CD4-positive, alpha-beta T cell (primary cell): ENCODE data around the gene MUC2. TPM values are rescaled to one million over a fixed set of nuclear protein-coding genes. Genes with fewer than 3 reads are reported as not detected.

Experiments
- ATAC-seq: fragments of 200-7000 bp; cut with Tn5 transposase; one replicate; pipeline ENCODE4 v1.10.0; 2022; ENCODE audit warnings: mild to moderate bottlenecking; ENCODE audit not compliant: poor library complexity
- CTCF ChIA-PET: fragments of 350-600 bp; sonication (Branson Sonifier 250); formaldehyde crosslinking; loops from one replicate; lab custom pipeline; 2021; ENCODE audit warnings: antibody characterized with exemption, inconsistent platforms; lab: Charles Lee
- POLR2A ChIA-PET: fragments of 350-600 bp; sonication (Branson Sonifier 250); formaldehyde crosslinking; loops from one replicate; lab custom pipeline; 2021; ENCODE audit warnings: antibody characterized with exemption, inconsistent platforms; lab: Charles Lee
- DNase-seq, 14 experiments: peaks; one replicate each; pipeline ENCODE4 v3.0.0-alpha.2; 2013 to 2020; ENCODE audit warnings: mixed read lengths in 2 of 14
- H3K27ac ChIP-seq, 2 donors: one replicate each; pipeline versions ENCODE4 v1.5.1 to v1.7.0; 2013; ENCODE audit warnings: low read length in 2 of 2, low read depth in 1 of 2, mild to moderate bottlenecking in 1 of 2
- H3K27me3 ChIP-seq, 2 experiments: 1 replicate in 1 of 2; 2 replicates in 1 of 2; pipeline versions ENCODE4 v1.6.1 to v1.7.0; 2013; ENCODE audit warnings: low read length in 2 of 2, control low read depth in 1 of 2, mild to moderate bottlenecking in 1 of 2, moderate library complexity in 1 of 2; ENCODE audit not compliant: insufficient read depth in 2 of 2, control insufficient read depth in 1 of 2
- H3K36me3 ChIP-seq: one replicate; pipeline ENCODE4 v1.6.1; 2013; ENCODE audit warnings: low read length, control low read depth; ENCODE audit not compliant: insufficient read depth
- H3K4me1 ChIP-seq: one replicate; pipeline ENCODE4 v1.6.1; 2013; ENCODE audit warnings: low read length, control low read depth; ENCODE audit not compliant: insufficient read depth
- H3K4me3 ChIP-seq: one replicate; pipeline ENCODE4 v1.5.1; 2013; ENCODE audit warnings: mild to moderate bottlenecking, low read length, moderate library complexity
- H3K9me3 ChIP-seq, 2 experiments: 1 replicate in 1 of 2; 2 replicates in 1 of 2; pipeline versions ENCODE4 v1.6.1 to v1.7.0; 2013; ENCODE audit warnings: low read length in 2 of 2, mild to moderate bottlenecking in 2 of 2, control low read depth in 1 of 2, moderate library complexity in 1 of 2; ENCODE audit not compliant: control insufficient read depth in 1 of 2, insufficient read depth in 1 of 2
- H3K27ac Mint-ChIP-seq: one replicate; pipeline ENCODE4 v1.8.0; 2020; ENCODE audit warnings: mixed read lengths
- H3K27me3 Mint-ChIP-seq: one replicate; pipeline ENCODE4 v1.8.0; 2021; ENCODE audit warnings: mixed read lengths
- H3K36me3 Mint-ChIP-seq: one replicate; pipeline ENCODE4 v1.8.0; 2021; ENCODE audit warnings: low read depth, mixed read lengths
- H3K4me1 Mint-ChIP-seq: one replicate; pipeline ENCODE4 v1.8.0; 2021; ENCODE audit warnings: low read depth, mixed read lengths
- H3K4me3 Mint-ChIP-seq: one replicate; pipeline ENCODE4 v1.8.0; 2020; ENCODE audit warnings: mild to moderate bottlenecking, mixed read lengths
- H3K9me3 Mint-ChIP-seq: one replicate; pipeline ENCODE4 v1.8.0; 2020; ENCODE audit warnings: mixed read lengths
- intact Hi-C, 2 experiments: fragments of 100-400 bp; cut with DNase I in 1 of 2; cut with micrococcal nuclease in 1 of 2; formaldehyde crosslinking; loops; one replicate each; pipeline versions ENCODE4 v1.15.1 to v1.9.0; 2023 to 2025; cut with DNase I, micrococcal nuclease
- total RNA-seq, 174 experiments: library from RNA in 2 of 174; stranded (reverse) in 2 of 174; gene quantifications; one replicate each; pipeline ENCODE4 v1.2.3 and lab custom pipeline; 2021 to 2026
- TF ChIP-seq, protein P1 (sequence below): fragments of 200-600 bp; IDR thresholded peaks from one replicate; pipeline ENCODE4 v1.8.0; 2022; ENCODE audit warnings: antibody characterized with exemption, mild to moderate bottlenecking

Gene MUC2
- total RNA-seq, 2 experiments from 2014 or later = not detected

DNA sequence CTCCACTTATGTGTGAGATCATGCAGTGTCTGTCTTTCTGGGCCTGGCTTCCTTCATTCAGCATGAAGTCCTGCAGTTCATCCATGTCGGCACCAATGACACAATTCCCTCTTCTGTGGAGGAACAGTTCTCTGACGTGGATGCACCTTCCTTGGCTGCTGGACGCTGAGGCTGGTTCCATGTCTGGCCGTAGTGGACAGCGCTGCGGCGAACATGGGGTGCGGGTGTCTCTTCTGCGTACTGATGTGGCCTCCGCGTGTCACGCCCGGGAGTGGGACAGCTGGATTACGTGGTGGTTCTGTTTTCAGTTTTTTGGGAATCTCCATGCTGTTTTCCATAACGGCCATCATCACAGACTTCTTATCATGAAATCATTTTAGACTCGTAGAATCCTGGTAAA, 16.9 kb upstream of the MUC2 start:
- TF ChIP-seq, protein P1, sequence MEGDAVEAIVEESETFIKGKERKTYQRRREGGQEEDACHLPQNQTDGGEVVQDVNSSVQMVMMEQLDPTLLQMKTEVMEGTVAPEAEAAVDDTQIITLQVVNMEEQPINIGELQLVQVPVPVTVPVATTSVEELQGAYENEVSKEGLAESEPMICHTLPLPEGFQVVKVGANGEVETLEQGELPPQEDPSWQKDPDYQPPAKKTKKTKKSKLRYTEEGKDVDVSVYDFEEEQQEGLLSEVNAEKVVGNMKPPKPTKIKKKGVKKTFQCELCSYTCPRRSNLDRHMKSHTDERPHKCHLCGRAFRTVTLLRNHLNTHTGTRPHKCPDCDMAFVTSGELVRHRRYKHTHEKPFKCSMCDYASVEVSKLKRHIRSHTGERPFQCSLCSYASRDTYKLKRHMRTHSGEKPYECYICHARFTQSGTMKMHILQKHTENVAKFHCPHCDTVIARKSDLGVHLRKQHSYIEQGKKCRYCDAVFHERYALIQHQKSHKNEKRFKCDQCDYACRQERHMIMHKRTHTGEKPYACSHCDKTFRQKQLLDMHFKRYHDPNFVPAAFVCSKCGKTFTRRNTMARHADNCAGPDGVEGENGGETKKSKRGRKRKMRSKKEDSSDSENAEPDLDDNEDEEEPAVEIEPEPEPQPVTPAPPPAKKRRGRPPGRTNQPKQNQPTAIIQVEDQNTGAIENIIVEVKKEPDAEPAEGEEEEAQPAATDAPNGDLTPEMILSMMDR = no peak
- H3K4me1 Mint-ChIP-seq = peaks cover 4% of the 10 kb centered on the region
- no peak overlapping the region for H3K4me3 Mint-ChIP-seq
- no peaks in the 10 kb centered on the region for H3K9me3 Mint-ChIP-seq
- H3K9me3 ChIP-seq = peaks cover 0 to 4% of the 10 kb centered on the region in 2 experiments
- no peaks in the 10 kb centered on the region for H3K36me3 ChIP-seq
- no peak overlapping the region for H3K4me3 ChIP-seq
- CTCF ChIA-PET = interaction anchor here (0.5 kb wide), 1 partner anchor 9 kb away, joined by 3 read pairs; no protein-coding TSS in a partner anchor
- no peak overlapping the region for H3K27ac Mint-ChIP-seq
- DNase-seq (no peak), ATAC-seq (no peak)
- H3K27ac ChIP-seq = no peak overlapping the region
- POLR2A ChIA-PET = no interaction called here
- H3K27me3 Mint-ChIP-seq = peaks cover 4% of the 10 kb centered on the region
- peaks cover 0 to 12% of the 10 kb centered on the region in 2 experiments for H3K27me3 ChIP-seq
- H3K36me3 Mint-ChIP-seq = no peaks in the 10 kb centered on the region
- H3K4me1 ChIP-seq = no peaks in the 10 kb centered on the region
- intact Hi-C loops = no loop called here

DNA sequence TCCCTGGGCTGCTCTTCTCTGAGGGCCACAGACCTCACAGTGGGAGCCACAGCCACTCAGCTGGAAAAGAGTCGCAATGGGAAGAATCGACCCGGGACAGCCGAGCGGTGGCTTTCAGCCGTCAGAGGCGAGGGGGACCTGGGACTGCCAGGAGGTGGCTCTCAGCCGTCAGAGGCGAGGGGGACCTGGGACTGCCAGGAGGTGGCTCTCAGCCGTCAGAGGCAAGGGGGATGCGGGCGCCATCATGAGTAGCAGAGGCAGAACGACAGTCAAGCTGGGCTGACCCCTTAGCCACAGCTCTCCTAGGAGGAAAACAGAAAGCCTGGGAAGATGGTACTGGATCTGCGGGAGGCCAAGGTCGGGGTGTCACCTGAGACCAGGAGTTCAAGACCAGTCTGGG, 14.9 kb upstream of the MUC2 start:
- intact Hi-C loops = no loop called here
- H3K27me3 Mint-ChIP-seq = peaks cover 8% of the 10 kb centered on the region
- ChIA-PET POLR2A (no interaction called here), CTCF (no interaction called here)
- H3K4me3 ChIP-seq = no peak overlapping the region
- DNase-seq (no peak), ATAC-seq (no peak)
- H3K27ac ChIP-seq = no peak overlapping the region
- H3K9me3 ChIP-seq = peaks cover 0 to 4% of the 10 kb centered on the region in 2 experiments
- no peak overlapping the region for H3K27ac Mint-ChIP-seq
- H3K4me1 ChIP-seq = no peaks in the 10 kb centered on the region
- H3K4me3 Mint-ChIP-seq = no peak overlapping the region
- H3K36me3 Mint-ChIP-seq = no peaks in the 10 kb centered on the region
- TF ChIP-seq, protein P1 = no peak
- no peaks in the 10 kb centered on the region for H3K9me3 Mint-ChIP-seq
- no peaks in the 10 kb centered on the region for H3K36me3 ChIP-seq
- peaks cover 0 to 12% of the 10 kb centered on the region in 2 experiments for H3K27me3 ChIP-seq
- peaks cover 12% of the 10 kb centered on the region for H3K4me1 Mint-ChIP-seq

DNA sequence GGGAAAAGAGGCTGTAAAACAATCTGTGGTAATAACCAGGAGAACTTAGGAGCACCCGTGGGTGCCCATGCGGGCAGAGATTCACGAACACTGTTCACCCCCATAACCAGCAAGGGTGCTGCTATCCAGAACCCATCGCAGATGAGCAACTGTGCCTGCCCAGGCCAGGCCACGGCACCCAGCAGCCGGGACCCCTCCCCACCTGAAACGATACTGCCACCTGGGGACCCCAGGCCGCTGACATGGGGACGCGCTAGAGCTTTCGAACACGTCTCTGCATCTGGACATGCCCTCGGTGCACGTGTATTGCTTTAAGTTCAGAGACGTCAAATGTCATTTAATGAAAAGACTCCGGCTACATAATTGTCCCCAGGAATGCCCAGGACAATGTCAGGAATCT, 14.3 kb upstream of the MUC2 start:
- peaks cover 0 to 4% of the 10 kb centered on the region in 2 experiments for H3K9me3 ChIP-seq
- no peak for ATAC-seq
- Mint-ChIP-seq H3K36me3 (no peaks in the 10 kb centered on the region), H3K9me3 (no peaks in the 10 kb centered on the region), H3K4me3 (no peak overlapping the region), H3K27ac (no peak overlapping the region), H3K4me1 (peaks cover 12% of the 10 kb centered on the region), H3K27me3 (peaks cover 8% of the 10 kb centered on the region)
- no peak overlapping the region for H3K4me3 ChIP-seq
- CTCF ChIA-PET = no interaction called here
- peaks cover 0 to 12% of the 10 kb centered on the region in 2 experiments for H3K27me3 ChIP-seq
- DNase-seq = no peak
- no peak overlapping the region for H3K27ac ChIP-seq
- intact Hi-C loops = no loop called here
- TF ChIP-seq, protein P1 = no peak
- no peaks in the 10 kb centered on the region for H3K36me3 ChIP-seq
- H3K4me1 ChIP-seq = no peaks in the 10 kb centered on the region
- POLR2A ChIA-PET = no interaction called here
